ENCODE data around the gene SLC9A2.

SLC9A2 gene

GRCh38 chr2:102588213-102588939 lies 31.0 kb upstream of the SLC9A2 start:
- DNase-seq (ENCODE audit: low read depth), result peak; percentile 20
- no peak for TF ChIP-seq CTCF (IDR thresholded peaks at IDR 0.05; ENCODE audit: insufficient read depth, low read depth, low read length, missing control alignments)
- no peak overlapping the region for H3K4me3 ChIP-seq (ENCODE audit: low read length)

- no peak for TF ChIP-seq CTCF (IDR thresholded peaks at IDR 0.05; ENCODE audit: insufficient read depth, low read depth, low read length, missing control alignments)
- no peak for DNase-seq (ENCODE audit: low read depth)
- no peak overlapping the region for H3K4me3 ChIP-seq (ENCODE audit: low read length)
Measured at GRCh38 chr2:102589444-102589843, 29.9 kb upstream of the SLC9A2 start.

- no peak overlapping the region for H3K4me3 ChIP-seq (ENCODE audit: low read length)
- no peak for DNase-seq (ENCODE audit: low read depth)
- TF ChIP-seq CTCF (IDR thresholded peaks at IDR 0.05; ENCODE audit: insufficient read depth, low read depth, low read length, missing control alignments), result no peak
Measured at GRCh38 chr2:102591491-102592045, 27.8 kb upstream of the SLC9A2 start.

- TF ChIP-seq CTCF (IDR thresholded peaks at IDR 0.05; ENCODE audit: insufficient read depth, low read depth, low read length, missing control alignments), result peak; percentile 58
- H3K4me3 ChIP-seq (ENCODE audit: low read length), result no peak overlapping the region
- DNase-seq (ENCODE audit: low read depth), result peak; percentile 44
Measured at GRCh38 chr2:102592601-102593000, 26.8 kb upstream of the SLC9A2 start.

- TF ChIP-seq CTCF (IDR thresholded peaks at IDR 0.05; ENCODE audit: insufficient read depth, low read depth, low read length, missing control alignments), result no peak
- H3K4me3 ChIP-seq (ENCODE audit: low read length), result no peak overlapping the region
- DNase-seq (ENCODE audit: low read depth), result no peak
Measured at GRCh38 chr2:102593516-102593915, 25.8 kb upstream of the SLC9A2 start.

- no peak overlapping the region for H3K4me3 ChIP-seq (ENCODE audit: low read length)
- no peak for TF ChIP-seq CTCF (IDR thresholded peaks at IDR 0.05; ENCODE audit: insufficient read depth, low read depth, low read length, missing control alignments)
- no peak for DNase-seq (ENCODE audit: low read depth)
Measured at GRCh38 chr2:102594445-102595016, 24.8 kb upstream of the SLC9A2 start.

Measured in epithelial cell of esophagus (primary cell).